GM23338 (cell line): ENCODE data around the gene TUFT1. TPM values are rescaled to one million over a fixed set of nuclear protein-coding genes. Genes with fewer than 3 reads are reported as not detected.

Experiments used
- ATAC-seq: fragments of 200-7000 bp; cut with Tn5 transposase; 3 replicates; pipeline ENCODE4 v1.9.1; 2020
- DNase-seq: peaks from one replicate; pipeline ENCODE4 v3.0.0-alpha.2; 2015; ENCODE audit warnings: low spot score
- H2AFZ ChIP-seq: fragments of 200-600 bp; sonication (generic); 2 replicates; pipeline ENCODE4 v1.8.0; 2016; ENCODE audit warnings: antibody characterized with exemption, mild to moderate bottlenecking, moderate library complexity
- H3F3A ChIP-seq: fragments of 200-600 bp; sonication (generic); replicated peaks from 2 replicates; pipeline ENCODE4 v1.8.0; 2017; ENCODE audit warnings: antibody characterized with exemption, mixed run types, low read depth
- H3K27ac ChIP-seq: fragments of 200-600 bp; sonication (generic); 2 replicates; pipeline ENCODE4 v1.6.1; 2016; ENCODE audit warnings: low read depth
- H3K27me3 ChIP-seq: fragments of 200-600 bp; sonication (generic); 2 replicates; pipeline ENCODE4 v1.8.0; 2016; ENCODE audit warnings: mild to moderate bottlenecking, mixed run types, moderate library complexity; ENCODE audit not compliant: insufficient read depth
- H3K36me3 ChIP-seq: fragments of 200-600 bp; sonication (generic); 2 replicates; pipeline ENCODE4 v1.8.0; 2016; ENCODE audit warnings: mild to moderate bottlenecking; ENCODE audit not compliant: insufficient read depth
- H3K4me1 ChIP-seq: fragments of 200-600 bp; sonication (generic); 2 replicates; pipeline ENCODE4 v1.8.0; 2016; ENCODE audit warnings: mild to moderate bottlenecking, moderate library complexity; ENCODE audit not compliant: insufficient read depth
- H3K4me2 ChIP-seq: fragments of 200-600 bp; sonication (generic); 2 replicates; pipeline ENCODE4 v1.7.1; 2017; ENCODE audit warnings: mixed run types
- H3K4me3 ChIP-seq: fragments of 200-600 bp; sonication (generic); 2 replicates; pipeline ENCODE4 v1.6.1; 2016; ENCODE audit warnings: mixed run types
- H3K79me2 ChIP-seq: fragments of 200-600 bp; sonication (generic); replicated peaks from 2 replicates; pipeline ENCODE4 v1.8.0; 2017; ENCODE audit warnings: mild to moderate bottlenecking; ENCODE audit not compliant: insufficient read depth
- H3K9me2 ChIP-seq: fragments of 200-600 bp; sonication (generic); 2 replicates; pipeline ENCODE4 v1.8.0; 2017; ENCODE audit not compliant: insufficient read depth
- H4K20me1 ChIP-seq: fragments of 200-600 bp; sonication (generic); replicated peaks from 2 replicates; pipeline ENCODE4 v1.8.0; 2017; ENCODE audit warnings: mild to moderate bottlenecking; ENCODE audit not compliant: insufficient read depth
- H3K27ac Mint-ChIP-seq: 2 replicates; pipeline ENCODE4 v1.8.0; 2020; ENCODE audit warnings: inconsistent platforms, mild to moderate bottlenecking, moderate library complexity, mixed read lengths
- H3K27me3 Mint-ChIP-seq: 3 replicates; pipeline ENCODE4 v1.8.0; 2022; ENCODE audit warnings: low read depth, mild to moderate bottlenecking, moderate library complexity, mixed read lengths, inconsistent platforms; ENCODE audit not compliant: insufficient read depth, poor library complexity
- H3K36me3 Mint-ChIP-seq: 3 replicates; pipeline ENCODE4 v1.8.0; 2021; ENCODE audit warnings: low read depth, mild to moderate bottlenecking, inconsistent platforms, moderate library complexity, mixed read lengths
- H3K4me1 Mint-ChIP-seq: 3 replicates; pipeline ENCODE4 v1.8.0; 2020; ENCODE audit warnings: mild to moderate bottlenecking, inconsistent platforms, mixed read lengths
- H3K4me3 Mint-ChIP-seq: 3 replicates; pipeline ENCODE4 v1.8.0; 2021; ENCODE audit warnings: moderate library complexity, mild to moderate bottlenecking, inconsistent platforms, mixed read lengths
- H3K9me3 Mint-ChIP-seq: 3 replicates; pipeline ENCODE4 v1.8.0; 2020; ENCODE audit warnings: moderate library complexity, mild to moderate bottlenecking, inconsistent platforms, mixed read lengths
- EZH2phosphoT487 ChIP-seq: fragments of 200-600 bp; sonication (generic); IDR thresholded peaks from one replicate; pipeline ENCODE4 v1.8.1; 2018; ENCODE audit warnings: antibody characterized with exemption; ENCODE audit not compliant: unreplicated experiment
- NANOG ChIP-seq: IDR thresholded peaks from 2 replicates; pipeline ENCODE4 v1.6.1; 2016; ENCODE audit warnings: antibody characterized with exemption, borderline replicate concordance
- POLR2AphosphoS5 ChIP-seq: IDR thresholded peaks from 2 replicates; pipeline ENCODE4 v1.6.1; 2016; ENCODE audit warnings: antibody characterized with exemption, low read depth
- ZNF114 ChIP-seq: fragments of 250-450 bp; sonication (Bioruptor Pico); IDR thresholded peaks from 2 replicates; pipeline ENCODE4 v1.5.0; 2020; ENCODE audit warnings: mild to moderate bottlenecking, moderate library complexity
- polyA plus RNA-seq: library from polyadenylated mRNA; unstranded; fragments of >200 nt; fragmentation: Nextera tagmentation; extraction: Ambion mirVana; gene quantifications from 2 replicates; pipeline ENCODE4 v1.2.1, GENCODE V29; 2016
- total RNA-seq: library from RNA; depleted of rRNA; stranded (reverse); fragments of >200 nt; shearing (Covaris generic); gene quantifications from 2 replicates; pipeline ENCODE4 v1.2.3, GENCODE V29; 2014
- TF ChIP-seq, protein P1 (sequence below): fragments of 250-450 bp; sonication (Bioruptor Pico); IDR thresholded peaks from 2 replicates; pipeline ENCODE4 v1.5.0; 2020; ENCODE audit warnings: mild to moderate bottlenecking, moderate library complexity

TUFT1 gene
- total and polyA plus RNA-seq, 2 experiments from 2014 or later, result 6.0 to 11.9 TPM

DNA sequence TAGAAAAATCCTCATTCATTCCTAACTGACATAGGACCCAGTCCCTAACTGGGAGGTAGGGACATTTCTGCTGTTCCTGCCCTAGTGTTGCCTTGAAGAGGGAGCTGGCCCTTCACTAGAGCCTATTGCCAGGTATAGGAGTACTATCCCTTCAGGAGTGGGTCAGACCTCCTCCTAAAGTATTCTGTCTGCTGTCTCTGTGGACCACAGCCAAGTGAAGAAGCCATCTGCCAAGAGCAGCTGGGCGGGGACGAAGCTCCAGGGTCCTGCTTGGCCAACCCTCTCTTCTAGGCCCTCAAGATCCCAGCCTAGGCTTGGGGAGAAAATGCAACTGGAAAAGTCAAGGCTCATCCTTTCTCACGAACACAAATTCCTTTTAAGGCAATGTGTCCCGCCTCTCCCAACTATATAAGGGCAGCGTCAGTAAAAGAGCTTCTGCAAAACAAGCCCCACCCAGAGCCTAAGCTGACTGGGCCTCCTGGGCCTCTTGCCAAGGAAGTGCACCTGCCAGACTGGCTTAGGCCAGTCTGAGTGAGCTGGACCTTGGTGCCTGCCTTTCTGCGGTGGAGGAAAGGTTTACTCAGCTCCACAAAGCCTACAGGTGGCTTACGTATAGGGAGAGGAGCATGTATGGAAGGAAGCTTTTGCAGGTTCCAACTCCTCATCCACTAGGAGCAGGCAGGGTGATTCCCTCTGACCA, 638 bp upstream of the TUFT1 start:
- H3K9me2 ChIP-seq, result no peaks in the 10 kb centered on the region
- H3K36me3 ChIP-seq, result peaks cover 34% of the 10 kb centered on the region
- no peak overlapping the region for H2AFZ ChIP-seq
- H4K20me1 ChIP-seq, result peaks cover 12% of the 10 kb centered on the region; the same call in 1 of the 2 replicates
- Mint-ChIP-seq H3K27ac (peak overlapping the region; percentile 99), H3K4me3 (peak overlapping the region; percentile 96), H3K9me3 (no peaks in the 10 kb centered on the region; the same call in 2 of the 3 replicates), H3K4me1 (peaks cover 22% of the 10 kb centered on the region), H3K36me3 (peaks cover 37% of the 10 kb centered on the region), H3K27me3 (peaks cover 19% of the 10 kb centered on the region)
- peaks cover 32% of the 10 kb centered on the region for H3K79me2 ChIP-seq
- ATAC-seq (peak; percentile 67), DNase-seq (peak; percentile 92)
- H3K4me1 ChIP-seq, result peaks cover 8% of the 10 kb centered on the region
- peak overlapping the region; percentile 70 for H3K4me2 ChIP-seq
- H3K27me3 ChIP-seq, result 0 out of 2 replicates have a peak, but pooled peaks cover 6% of the 10 kb centered on the region
- TF ChIP-seq, protein P1, sequence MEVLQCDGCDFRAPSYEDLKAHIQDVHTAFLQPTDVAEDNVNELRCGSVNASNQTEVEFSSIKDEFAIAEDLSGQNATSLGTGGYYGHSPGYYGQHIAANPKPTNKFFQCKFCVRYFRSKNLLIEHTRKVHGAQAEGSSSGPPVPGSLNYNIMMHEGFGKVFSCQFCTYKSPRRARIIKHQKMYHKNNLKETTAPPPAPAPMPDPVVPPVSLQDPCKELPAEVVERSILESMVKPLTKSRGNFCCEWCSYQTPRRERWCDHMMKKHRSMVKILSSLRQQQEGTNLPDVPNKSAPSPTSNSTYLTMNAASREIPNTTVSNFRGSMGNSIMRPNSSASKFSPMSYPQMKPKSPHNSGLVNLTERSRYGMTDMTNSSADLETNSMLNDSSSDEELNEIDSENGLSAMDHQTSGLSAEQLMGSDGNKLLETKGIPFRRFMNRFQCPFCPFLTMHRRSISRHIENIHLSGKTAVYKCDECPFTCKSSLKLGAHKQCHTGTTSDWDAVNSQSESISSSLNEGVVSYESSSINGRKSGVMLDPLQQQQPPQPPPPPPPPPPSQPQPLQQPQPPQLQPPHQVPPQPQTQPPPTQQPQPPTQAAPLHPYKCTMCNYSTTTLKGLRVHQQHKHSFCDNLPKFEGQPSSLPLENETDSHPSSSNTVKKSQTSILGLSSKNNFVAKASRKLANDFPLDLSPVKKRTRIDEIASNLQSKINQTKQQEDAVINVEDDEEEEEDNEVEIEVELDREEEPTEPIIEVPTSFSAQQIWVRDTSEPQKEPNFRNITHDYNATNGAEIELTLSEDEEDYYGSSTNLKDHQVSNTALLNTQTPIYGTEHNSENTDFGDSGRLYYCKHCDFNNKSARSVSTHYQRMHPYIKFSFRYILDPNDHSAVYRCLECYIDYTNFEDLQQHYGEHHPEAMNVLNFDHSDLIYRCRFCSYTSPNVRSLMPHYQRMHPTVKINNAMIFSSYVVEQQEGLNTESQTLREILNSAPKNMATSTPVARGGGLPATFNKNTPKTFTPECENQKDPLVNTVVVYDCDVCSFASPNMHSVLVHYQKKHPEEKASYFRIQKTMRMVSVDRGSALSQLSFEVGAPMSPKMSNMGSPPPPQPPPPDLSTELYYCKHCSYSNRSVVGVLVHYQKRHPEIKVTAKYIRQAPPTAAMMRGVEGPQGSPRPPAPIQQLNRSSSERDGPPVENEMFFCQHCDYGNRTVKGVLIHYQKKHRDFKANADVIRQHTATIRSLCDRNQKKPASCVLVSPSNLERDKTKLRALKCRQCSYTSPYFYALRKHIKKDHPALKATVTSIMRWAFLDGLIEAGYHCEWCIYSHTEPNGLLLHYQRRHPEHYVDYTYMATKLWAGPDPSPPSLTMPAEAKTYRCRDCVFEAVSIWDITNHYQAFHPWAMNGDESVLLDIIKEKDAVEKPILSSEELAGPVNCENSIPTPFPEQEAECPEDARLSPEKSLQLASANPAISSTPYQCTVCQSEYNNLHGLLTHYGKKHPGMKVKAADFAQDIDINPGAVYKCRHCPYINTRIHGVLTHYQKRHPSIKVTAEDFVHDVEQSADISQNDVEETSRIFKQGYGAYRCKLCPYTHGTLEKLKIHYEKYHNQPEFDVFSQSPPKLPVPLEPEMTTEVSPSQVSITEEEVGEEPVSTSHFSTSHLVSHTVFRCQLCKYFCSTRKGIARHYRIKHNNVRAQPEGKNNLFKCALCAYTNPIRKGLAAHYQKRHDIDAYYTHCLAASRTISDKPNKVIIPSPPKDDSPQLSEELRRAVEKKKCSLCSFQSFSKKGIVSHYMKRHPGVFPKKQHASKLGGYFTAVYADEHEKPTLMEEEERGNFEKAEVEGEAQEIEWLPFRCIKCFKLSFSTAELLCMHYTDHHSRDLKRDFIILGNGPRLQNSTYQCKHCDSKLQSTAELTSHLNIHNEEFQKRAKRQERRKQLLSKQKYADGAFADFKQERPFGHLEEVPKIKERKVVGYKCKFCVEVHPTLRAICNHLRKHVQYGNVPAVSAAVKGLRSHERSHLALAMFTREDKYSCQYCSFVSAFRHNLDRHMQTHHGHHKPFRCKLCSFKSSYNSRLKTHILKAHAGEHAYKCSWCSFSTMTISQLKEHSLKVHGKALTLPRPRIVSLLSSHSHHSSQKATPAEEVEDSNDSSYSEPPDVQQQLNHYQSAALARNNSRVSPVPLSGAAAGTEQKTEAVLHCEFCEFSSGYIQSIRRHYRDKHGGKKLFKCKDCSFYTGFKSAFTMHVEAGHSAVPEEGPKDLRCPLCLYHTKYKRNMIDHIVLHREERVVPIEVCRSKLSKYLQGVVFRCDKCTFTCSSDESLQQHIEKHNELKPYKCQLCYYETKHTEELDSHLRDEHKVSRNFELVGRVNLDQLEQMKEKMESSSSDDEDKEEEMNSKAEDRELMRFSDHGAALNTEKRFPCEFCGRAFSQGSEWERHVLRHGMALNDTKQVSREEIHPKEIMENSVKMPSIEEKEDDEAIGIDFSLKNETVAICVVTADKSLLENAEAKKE, result peak; percentile 73; the same call in 1 of the 2 replicates
- TF ChIP-seq NANOG, result no peak
- H3K27ac ChIP-seq, result peak overlapping the region; percentile 89
- H3F3A ChIP-seq, result no peaks in the 10 kb centered on the region
- peak overlapping the region; percentile 83 for H3K4me3 ChIP-seq

DNA sequence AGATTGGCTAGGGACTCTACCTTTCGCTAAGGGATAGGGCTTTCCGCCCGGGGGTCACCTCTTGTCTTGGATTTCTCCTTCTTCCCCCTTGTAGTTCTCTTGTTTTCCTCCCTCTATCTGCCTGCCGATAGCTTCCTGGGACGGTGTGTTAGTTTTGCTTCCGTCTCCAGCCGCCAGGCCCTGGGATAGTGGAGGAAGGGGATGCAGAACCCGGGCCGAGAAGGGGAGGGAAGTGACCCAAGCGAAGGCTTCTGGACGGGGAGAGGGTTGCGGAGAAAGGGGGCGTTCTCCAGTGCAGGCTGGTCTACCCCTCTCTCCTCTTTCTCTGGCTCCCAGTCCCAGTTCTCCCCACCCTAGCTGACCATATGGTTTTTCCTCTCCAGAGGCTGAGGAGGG, 871 bp downstream of the TUFT1 start:
- no peaks in the 10 kb centered on the region; the same call in 2 of the 3 replicates for H3K9me3 Mint-ChIP-seq
- no peak overlapping the region for H2AFZ ChIP-seq
- peaks cover 8% of the 10 kb centered on the region for H3K4me1 ChIP-seq
- H3K4me1 Mint-ChIP-seq, result peaks cover 22% of the 10 kb centered on the region
- peaks cover 41% of the 10 kb centered on the region for H3K79me2 ChIP-seq
- peak overlapping the region; percentile 96 for H3K4me3 Mint-ChIP-seq
- H3K36me3 Mint-ChIP-seq, result peaks cover 24% of the 10 kb centered on the region
- peak; percentile 57 for ATAC-seq
- peaks cover 6% of the 10 kb centered on the region; the same call in 1 of the 2 replicates for H4K20me1 ChIP-seq
- peak overlapping the region; percentile 83 for H3K4me3 ChIP-seq
- H3K27ac ChIP-seq, result no peak overlapping the region
- peaks cover 16% of the 10 kb centered on the region for H3K27me3 Mint-ChIP-seq
- peak overlapping the region; percentile 99; the same call in 1 of the 2 replicates for H3K27ac Mint-ChIP-seq
- peak; percentile 82 for DNase-seq
- peak overlapping the region; percentile 84 for H3K4me2 ChIP-seq
- no peaks in the 10 kb centered on the region for H3F3A ChIP-seq
- H3K27me3 ChIP-seq, result 0 out of 2 replicates have a peak, but pooled peaks cover 6% of the 10 kb centered on the region
- peaks cover 23% of the 10 kb centered on the region for H3K36me3 ChIP-seq
- H3K9me2 ChIP-seq, result no peaks in the 10 kb centered on the region
- TF ChIP-seq ZNF114 (CRISPR knock-in tag) (no peak), NANOG (no peak), EZH2phosphoT487 (no peak), POLR2AphosphoS5 (no peak)
- TF ChIP-seq, protein P1, result no peak
